Esophagus muscularis mucosa (tissue), 4 donors: ENCODE measurements around the gene MYBBP1A. TPM values are rescaled to one million over a fixed set of nuclear protein-coding genes. Genes with fewer than 3 reads are reported as not detected.

Experiments used
- DNase-seq: peaks from one replicate; pipeline ENCODE4 v3.0.0-alpha.2; 2017; ENCODE audit errors: extremely low spot score
- H3K27ac ChIP-seq, 4 donors: fragments of 200-600 bp; sonication (generic); replicated peaks in 1 of 4; 1 replicate in 3 of 4; 2 replicates in 1 of 4; pipeline ENCODE4 v1.5.1; 2016 to 2019; ENCODE audit warnings: mild to moderate bottlenecking in 1 of 4
- H3K27me3 ChIP-seq, 4 donors: fragments of 200-600 bp; sonication (generic); one replicate each; pipeline versions ENCODE4 v1.5.1 to v1.6.0; 2016 to 2019
- H3K36me3 ChIP-seq, 4 donors: fragments of 200-600 bp; sonication (generic); one replicate each; pipeline ENCODE4 v1.5.1; 2016 to 2019
- H3K4me1 ChIP-seq, 4 donors: fragments of 200-600 bp; sonication (generic); one replicate each; pipeline ENCODE4 v1.5.1; 2016 to 2019
- H3K4me3 ChIP-seq, 4 donors: fragments of 200-600 bp; sonication (generic); 1 replicate in 2 of 4; 2 replicates in 2 of 4; pipeline ENCODE4 v1.5.1; 2016 to 2019; ENCODE audit warnings: mild to moderate bottlenecking in 4 of 4, moderate library complexity in 1 of 4
- H3K9me3 ChIP-seq, 4 donors: fragments of 200-600 bp; sonication (generic); 1 replicate in 3 of 4; 2 replicates in 1 of 4; pipeline ENCODE4 v1.5.1; 2016 to 2019
- EP300 ChIP-seq: sonication (generic); formaldehyde crosslinking; IDR thresholded peaks from one replicate; pipeline ENCODE4 v1.6.1; 2017; ENCODE audit warnings: antibody characterized with exemption
- POLR2A ChIP-seq: fragments of 450-650 bp; IDR thresholded peaks from one replicate; pipeline ENCODE4 v1.6.1; 2017; ENCODE audit warnings: antibody characterized with exemption, moderate library complexity, mild to moderate bottlenecking, low read depth
- POLR2AphosphoS5 ChIP-seq, 2 donors: sonication (generic); formaldehyde crosslinking; IDR thresholded peaks; one replicate each; pipeline ENCODE4 v1.6.1; 2017; ENCODE audit warnings: antibody characterized with exemption in 2 of 2
- WGBS: methylation state at CpG from one replicate; pipeline ENCODE4 v1.1.5; 2018; 5-methylcytosine and 5-hydroxymethylcytosine counted together
- intact Hi-C: fragments of 100-400 bp; cut with DNase I; formaldehyde crosslinking; loops from one replicate; pipeline ENCODE4 v1.15.1; 2023
- total RNA-seq, 4 donors: library from RNA; depleted of rRNA; stranded (reverse); fragments of >200 nt; gene quantifications; one replicate each; pipeline versions ENCODE4 v1.1.0 to v1.2.1, GENCODE V29; 2016
- TF ChIP-seq, protein P1 (sequence below), 3 experiments: fragments of 200-600 bp in 2 of 3; fragments of 450-650 bp in 1 of 3; sonication (generic) in 2 of 3; IDR thresholded peaks; one replicate each; pipeline ENCODE4 v1.5.1; 2017 to 2019; ENCODE audit warnings: antibody characterized with exemption in 3 of 3, mild to moderate bottlenecking in 2 of 3, moderate library complexity in 1 of 3

MYBBP1A gene
- total RNA-seq, 4 donors from 2014 or later, result 31.6 to 45.4 (median 36.1) TPM

DNA sequence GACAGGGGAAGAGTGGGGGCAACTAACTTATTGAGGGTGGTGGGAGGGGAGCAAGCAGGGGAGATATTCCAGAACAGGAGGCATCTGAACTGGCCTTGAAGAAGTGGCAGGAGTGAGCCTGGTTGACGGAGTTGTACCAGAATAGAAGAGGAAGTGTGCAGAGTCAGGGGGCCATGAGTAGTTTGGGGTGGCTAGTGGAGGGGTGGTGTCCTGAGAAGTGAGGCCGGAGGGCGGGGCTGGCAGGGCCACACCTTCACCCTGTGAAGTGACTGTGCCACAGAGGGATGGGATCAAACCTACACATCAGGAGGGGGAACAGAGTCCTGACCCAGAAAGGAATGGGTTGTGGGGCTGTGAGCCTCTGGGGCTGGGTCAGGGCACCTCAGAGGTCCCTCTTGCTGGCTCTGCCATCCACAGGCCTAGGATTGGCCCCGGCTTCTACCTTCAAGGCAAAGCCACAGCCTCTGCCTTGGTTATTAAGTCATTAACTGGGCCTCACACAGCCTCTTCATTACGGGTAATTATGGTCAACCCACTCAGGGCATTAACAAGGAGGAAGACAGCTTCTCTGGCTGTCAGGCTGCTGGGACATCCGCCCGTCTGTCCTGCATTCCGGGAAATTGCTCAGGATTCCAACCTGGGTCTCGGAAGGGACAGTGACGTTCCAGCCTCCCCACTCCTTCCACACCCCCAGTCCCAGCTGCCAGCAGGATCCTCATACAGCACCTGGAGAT lies 43.8 kb downstream of the MYBBP1A start:
- WGBS, result 88% methylated on average over 9 of the region's 10 CpGs
- Histone ChIP-seq H3K9me3 (no peaks in the 10 kb centered on the region), H3K27ac (peak overlapping the region in 3 of 4 donors; percentile 35 to 72 (median 58)), H3K4me3 (no peak overlapping the region), H3K36me3 (no peaks in the 10 kb centered on the region), H3K4me1 (peaks cover 13 to 51% (median 47%) of the 10 kb centered on the region in 4 donors), H3K27me3 (peaks cover 0 to 3% (median 0%) of the 10 kb centered on the region in 4 donors)
- no peak for DNase-seq
- TF ChIP-seq POLR2A (no peak), POLR2AphosphoS5 (IDR thresholded peaks at IDR 0.05) (no peak), EP300 (no peak)
- TF ChIP-seq, protein P1, sequence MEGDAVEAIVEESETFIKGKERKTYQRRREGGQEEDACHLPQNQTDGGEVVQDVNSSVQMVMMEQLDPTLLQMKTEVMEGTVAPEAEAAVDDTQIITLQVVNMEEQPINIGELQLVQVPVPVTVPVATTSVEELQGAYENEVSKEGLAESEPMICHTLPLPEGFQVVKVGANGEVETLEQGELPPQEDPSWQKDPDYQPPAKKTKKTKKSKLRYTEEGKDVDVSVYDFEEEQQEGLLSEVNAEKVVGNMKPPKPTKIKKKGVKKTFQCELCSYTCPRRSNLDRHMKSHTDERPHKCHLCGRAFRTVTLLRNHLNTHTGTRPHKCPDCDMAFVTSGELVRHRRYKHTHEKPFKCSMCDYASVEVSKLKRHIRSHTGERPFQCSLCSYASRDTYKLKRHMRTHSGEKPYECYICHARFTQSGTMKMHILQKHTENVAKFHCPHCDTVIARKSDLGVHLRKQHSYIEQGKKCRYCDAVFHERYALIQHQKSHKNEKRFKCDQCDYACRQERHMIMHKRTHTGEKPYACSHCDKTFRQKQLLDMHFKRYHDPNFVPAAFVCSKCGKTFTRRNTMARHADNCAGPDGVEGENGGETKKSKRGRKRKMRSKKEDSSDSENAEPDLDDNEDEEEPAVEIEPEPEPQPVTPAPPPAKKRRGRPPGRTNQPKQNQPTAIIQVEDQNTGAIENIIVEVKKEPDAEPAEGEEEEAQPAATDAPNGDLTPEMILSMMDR (IDR thresholded peaks at IDR 0.05), result no peak
- intact Hi-C loops, result no loop called here

DNA sequence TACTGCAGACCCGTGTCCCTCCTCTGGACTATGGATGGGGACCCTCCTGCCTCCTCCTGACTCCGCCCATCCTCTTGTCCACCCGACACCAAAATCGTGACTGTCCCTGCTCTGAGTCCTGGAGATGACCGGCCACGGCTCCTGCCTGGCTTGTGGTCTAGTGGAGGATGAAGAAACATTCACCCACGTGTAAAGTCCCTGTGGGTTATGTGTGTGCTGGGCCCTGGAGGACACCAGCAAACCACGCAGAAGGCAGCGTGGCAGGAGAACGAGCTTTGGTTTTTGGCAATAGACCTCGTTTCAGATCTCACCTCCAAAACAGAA lies 44.6 kb downstream of the MYBBP1A start:
- no peak for DNase-seq
- 63% methylated on average over 11 of the region's 11 CpGs for WGBS
- intact Hi-C loops, result no loop called here
- no peaks in the 10 kb centered on the region for H3K9me3 ChIP-seq
- H3K4me3 ChIP-seq, result no peak overlapping the region
- TF ChIP-seq EP300, result no peak
- TF ChIP-seq POLR2AphosphoS5 (IDR thresholded peaks at IDR 0.05), result no peak
- TF ChIP-seq, protein P1 (IDR thresholded peaks at IDR 0.05), result no peak
- no peak for TF ChIP-seq POLR2A
- no peaks in the 10 kb centered on the region for H3K36me3 ChIP-seq
- H3K4me1 ChIP-seq, result peaks cover 16 to 58% (median 55%) of the 10 kb centered on the region in 4 donors
- peak overlapping the region in 3 of 4 donors; percentile 35 to 72 (median 58) for H3K27ac ChIP-seq
- peaks cover 0 to 11% (median 0%) of the 10 kb centered on the region in 4 donors for H3K27me3 ChIP-seq

GRCh38 chr17:4509923-4510617 lies 45.1 kb downstream of the MYBBP1A start:
- DNase-seq, result no peak
- Histone ChIP-seq H3K27me3 (peaks cover 0 to 14% (median 0%) of the 10 kb centered on the region in 4 donors), H3K36me3 (no peaks in the 10 kb centered on the region), H3K4me1 (peaks cover 16 to 60% (median 58%) of the 10 kb centered on the region in 4 donors), H3K27ac (peak overlapping the region; percentile 4 to 72 (median 46)), H3K9me3 (no peaks in the 10 kb centered on the region), H3K4me3 (no peak overlapping the region)
- intact Hi-C loops, result no loop called here
- 72% methylated on average over 16 of the region's 21 CpGs for WGBS
- TF ChIP-seq, protein P1 (IDR thresholded peaks at IDR 0.05), result no peak
- TF ChIP-seq EP300 (no peak), POLR2A (no peak), POLR2AphosphoS5 (IDR thresholded peaks at IDR 0.05) (no peak)

- Histone ChIP-seq H3K27me3 (peaks cover 0 to 21% (median 0%) of the 10 kb centered on the region in 4 donors), H3K4me1 (peaks cover 16 to 65% (median 61%) of the 10 kb centered on the region in 4 donors), H3K4me3 (no peak overlapping the region), H3K36me3 (no peaks in the 10 kb centered on the region), H3K9me3 (no peaks in the 10 kb centered on the region), H3K27ac (peak overlapping the region; percentile 11 to 72 (median 46))
- 70% methylated on average over 8 of the region's 8 CpGs for WGBS
- TF ChIP-seq, protein P1 (IDR thresholded peaks at IDR 0.05), result no peak
- TF ChIP-seq EP300 (no peak), POLR2AphosphoS5 (IDR thresholded peaks at IDR 0.05) (no peak), POLR2A (no peak)
- DNase-seq, result no peak
- intact Hi-C loops, result no loop called here
These were observed 45.8 kb downstream of the MYBBP1A start for GRCh38 chr17:4509401-4509800.
